ENCODE data around the gene TMEM179. TPM values are rescaled to one million over a fixed set of nuclear protein-coding genes. Genes with fewer than 3 reads are reported as not detected.

TMEM179 gene
- total and polyA plus RNA-seq, 8 donors, result 1.1 to 35.3 (median 3.3) TPM

DNA sequence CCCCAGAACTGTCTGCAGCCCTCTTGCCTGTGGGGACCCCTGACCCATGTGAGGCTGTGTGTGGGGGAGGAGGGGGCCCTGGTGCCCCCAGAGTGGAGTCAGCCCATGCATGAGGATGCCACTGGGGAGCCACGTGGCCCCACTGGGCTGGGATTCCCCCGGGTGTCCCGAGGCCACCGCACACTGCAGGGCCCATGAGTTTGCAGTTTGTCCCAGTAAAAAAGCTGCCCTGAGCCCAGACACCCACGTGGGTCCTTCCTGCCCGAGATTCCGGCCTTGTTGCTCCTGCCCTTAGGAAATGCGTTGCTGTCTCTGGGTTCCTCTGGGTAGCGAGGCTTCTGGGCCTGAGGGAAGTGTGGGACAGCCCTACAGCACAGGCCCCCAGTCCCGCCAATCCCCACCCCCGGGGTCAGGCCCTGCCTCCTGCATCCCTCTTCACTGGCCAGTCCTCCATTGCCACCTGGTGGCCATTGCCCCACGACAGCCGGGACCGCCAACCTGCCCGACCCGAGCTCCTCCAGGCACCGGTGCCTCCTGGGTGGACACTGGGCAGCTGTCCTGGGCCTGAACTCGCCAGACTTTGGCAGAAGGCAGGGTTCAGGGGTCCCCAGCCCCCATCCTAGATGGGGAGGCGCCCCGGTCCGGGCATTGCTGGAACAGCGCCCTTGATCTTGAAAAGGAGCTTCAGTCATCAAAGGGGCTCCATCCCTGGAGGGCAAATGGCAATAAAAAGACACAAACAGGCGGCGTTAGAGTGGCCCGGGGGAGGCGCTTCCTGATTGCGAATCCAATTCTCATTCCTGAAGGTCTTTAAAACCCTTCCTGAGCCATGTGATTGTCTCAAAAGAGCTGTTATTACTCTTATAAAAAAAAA, 40.6 kb downstream of the TMEM179 start:
- no peak for FAIRE-seq
- WGBS, 2 donors, result 4 to 6% methylated on average over 27 of the region's 27 CpGs
- TF ChIP-seq, protein P1, sequence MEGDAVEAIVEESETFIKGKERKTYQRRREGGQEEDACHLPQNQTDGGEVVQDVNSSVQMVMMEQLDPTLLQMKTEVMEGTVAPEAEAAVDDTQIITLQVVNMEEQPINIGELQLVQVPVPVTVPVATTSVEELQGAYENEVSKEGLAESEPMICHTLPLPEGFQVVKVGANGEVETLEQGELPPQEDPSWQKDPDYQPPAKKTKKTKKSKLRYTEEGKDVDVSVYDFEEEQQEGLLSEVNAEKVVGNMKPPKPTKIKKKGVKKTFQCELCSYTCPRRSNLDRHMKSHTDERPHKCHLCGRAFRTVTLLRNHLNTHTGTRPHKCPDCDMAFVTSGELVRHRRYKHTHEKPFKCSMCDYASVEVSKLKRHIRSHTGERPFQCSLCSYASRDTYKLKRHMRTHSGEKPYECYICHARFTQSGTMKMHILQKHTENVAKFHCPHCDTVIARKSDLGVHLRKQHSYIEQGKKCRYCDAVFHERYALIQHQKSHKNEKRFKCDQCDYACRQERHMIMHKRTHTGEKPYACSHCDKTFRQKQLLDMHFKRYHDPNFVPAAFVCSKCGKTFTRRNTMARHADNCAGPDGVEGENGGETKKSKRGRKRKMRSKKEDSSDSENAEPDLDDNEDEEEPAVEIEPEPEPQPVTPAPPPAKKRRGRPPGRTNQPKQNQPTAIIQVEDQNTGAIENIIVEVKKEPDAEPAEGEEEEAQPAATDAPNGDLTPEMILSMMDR (IDR thresholded peaks at IDR 0.05), result peak; percentile 65 to 81 (median 74)
- intact Hi-C loops (cut with DNase I), result loop anchor here in 2 of 3 donors (5.0 to 10.0 kb wide), 2 partner anchors 419 to 427 kb away; partner anchors contain the start of gene KIF26A (in 1 of the 2)
- Histone ChIP-seq H3K36me3 (no peaks in the 10 kb centered on the region), H3K4me1 (no peaks in the 10 kb centered on the region), H3K4me3 (no peak overlapping the region), H3K27ac (no peak overlapping the region), H3K9me3 (no peaks in the 10 kb centered on the region), H3K27me3 (peaks cover 0 to 7% (median 0%) of the 10 kb centered on the region in 4 donors)
- ATAC-seq, result peak; percentile 88 to 97 (median 90)
- DNase-seq, result peak; percentile 57 to 92 (median 78)

DNA sequence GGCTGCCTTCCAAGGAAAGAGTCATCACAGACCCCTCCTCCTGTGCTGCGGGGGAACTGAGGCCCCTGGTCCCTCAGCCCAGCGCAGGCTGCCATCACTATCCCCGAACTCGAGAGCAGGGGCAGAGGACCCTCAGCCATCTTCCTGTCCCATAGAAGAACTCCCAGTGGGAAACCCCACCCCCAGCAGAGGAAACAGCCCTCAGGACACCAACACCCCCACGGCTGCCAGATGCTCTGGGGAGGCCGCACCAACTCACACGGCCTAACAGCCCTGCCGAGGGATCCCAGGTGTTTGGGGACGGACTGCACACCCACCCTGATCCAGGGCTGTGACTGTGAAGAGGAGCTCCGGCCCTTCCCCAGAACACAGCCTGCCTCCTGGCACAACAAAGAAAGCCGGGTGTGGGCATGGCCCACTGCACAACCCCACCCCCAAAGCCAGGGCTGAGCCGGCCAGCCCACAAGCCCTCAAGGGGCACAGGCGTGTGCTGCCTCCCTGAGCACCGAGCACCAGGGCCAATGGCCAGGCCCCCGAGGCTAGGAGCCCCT, 41.3 kb downstream of the TMEM179 start:
- DNase-seq, result peak in 2 of 6 donors; percentile 26 to 64
- TF ChIP-seq, protein P1 (IDR thresholded peaks at IDR 0.05), result no peak
- Histone ChIP-seq H3K36me3 (no peaks in the 10 kb centered on the region), H3K4me3 (no peak overlapping the region), H3K27me3 (peaks cover 0 to 7% (median 0%) of the 10 kb centered on the region in 4 donors), H3K27ac (no peak overlapping the region), H3K4me1 (no peaks in the 10 kb centered on the region), H3K9me3 (no peaks in the 10 kb centered on the region)
- FAIRE-seq, result no peak
- WGBS, 2 donors, result 58 to 66% methylated on average over 14 to 15 of the region's 15 CpGs
- intact Hi-C loops (cut with DNase I), result loop anchor here in 2 of 3 donors (5.0 to 10.0 kb wide), 2 partner anchors 418 to 426 kb away; partner anchors contain the start of gene KIF26A (in 1 of the 2)
- no peak for ATAC-seq

DNA sequence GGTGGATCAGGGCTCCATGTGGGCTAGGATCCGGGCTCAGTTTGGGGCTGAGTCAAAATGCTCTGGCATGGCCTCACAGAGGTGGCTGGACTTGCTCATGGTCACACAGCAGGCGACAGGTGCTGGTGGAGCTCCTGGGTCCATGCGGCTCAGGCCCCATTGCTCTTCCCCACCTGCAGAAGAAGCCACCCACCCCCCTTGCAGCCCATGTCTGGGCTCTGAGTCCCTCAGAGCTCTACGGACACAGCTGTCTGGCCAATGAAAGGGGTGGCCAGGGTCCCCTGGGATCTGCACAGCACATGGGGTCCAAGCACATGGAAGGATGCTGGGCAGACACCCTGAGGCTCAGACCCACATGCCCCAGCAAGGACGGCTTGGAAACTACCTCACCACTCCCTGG, 42.0 kb downstream of the TMEM179 start:
- H3K4me1 ChIP-seq, result no peaks in the 10 kb centered on the region
- DNase-seq, result peak in 2 of 6 donors; percentile 5 to 40
- no peak for FAIRE-seq
- no peak for ATAC-seq
- peaks cover 0 to 7% (median 0%) of the 10 kb centered on the region in 4 donors for H3K27me3 ChIP-seq
- H3K4me3 ChIP-seq, result no peak overlapping the region
- no peak overlapping the region for H3K27ac ChIP-seq
- H3K9me3 ChIP-seq, result no peaks in the 10 kb centered on the region
- intact Hi-C loops (cut with DNase I), result loop anchor here in 2 of 3 donors (5.0 to 10.0 kb wide), 2 partner anchors 418 to 425 kb away; partner anchors contain the start of gene KIF26A (in 1 of the 2)
- H3K36me3 ChIP-seq, result no peaks in the 10 kb centered on the region
- TF ChIP-seq, protein P1 (IDR thresholded peaks at IDR 0.05), result no peak
- 65 to 77% methylated on average over 5 of the region's 5 CpGs for WGBS, 2 donors

DNA sequence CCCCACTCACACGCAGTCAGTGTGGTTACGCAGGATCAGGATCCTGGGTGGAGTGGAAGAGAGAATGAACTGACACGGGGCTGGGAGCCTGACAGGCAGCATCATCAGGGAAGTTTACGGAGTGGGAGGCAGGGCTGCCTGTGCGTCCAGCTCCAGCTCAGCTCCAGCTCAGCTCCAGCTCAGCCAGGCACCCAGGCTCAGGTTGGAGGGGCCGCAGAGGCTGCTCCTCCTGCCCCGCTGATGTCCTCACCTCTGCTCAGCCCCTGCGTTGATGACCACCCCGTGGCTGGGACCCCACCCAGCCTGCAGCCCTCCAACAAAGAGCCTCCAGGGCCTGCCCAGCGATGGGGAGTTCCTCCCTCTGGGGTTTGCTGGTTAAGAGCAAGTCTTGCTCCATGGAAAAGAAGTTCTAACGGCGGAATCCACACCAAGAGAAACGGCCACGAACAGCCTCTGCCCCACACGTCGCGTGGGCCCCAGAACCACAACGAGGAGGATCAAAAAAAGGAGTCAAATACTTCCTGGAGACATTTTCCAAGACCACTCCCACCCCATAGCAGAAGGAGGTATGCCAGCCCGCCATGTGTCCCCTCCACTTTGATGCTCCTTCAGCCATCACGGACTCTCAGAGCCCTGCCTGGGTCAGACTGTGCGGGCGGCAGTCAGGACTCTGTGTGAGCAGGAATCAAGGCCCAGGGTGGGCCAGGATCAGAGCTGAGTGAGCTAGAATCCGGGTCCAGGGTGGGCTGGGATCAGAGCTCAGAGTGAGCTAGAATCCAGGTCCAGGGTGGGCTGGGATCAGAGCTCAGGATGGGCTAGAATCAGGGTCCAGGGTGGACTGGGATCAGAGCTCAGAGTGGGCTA, 42.7 kb downstream of the TMEM179 start:
- TF ChIP-seq, protein P1 (IDR thresholded peaks at IDR 0.05), result no peak
- FAIRE-seq, result no peak
- Histone ChIP-seq H3K36me3 (no peaks in the 10 kb centered on the region), H3K27me3 (peaks cover 0 to 7% (median 0%) of the 10 kb centered on the region in 4 donors), H3K4me1 (no peaks in the 10 kb centered on the region), H3K4me3 (no peak overlapping the region), H3K9me3 (no peaks in the 10 kb centered on the region), H3K27ac (no peak overlapping the region)
- ATAC-seq, result no peak
- WGBS, 2 donors, result 54 to 67% methylated on average over 23 of the region's 23 CpGs
- DNase-seq, result peak in 2 of 6 donors; percentile 10 to 43
- intact Hi-C loops (cut with DNase I), result loop anchor here in 2 of 3 donors (5.0 to 10.0 kb wide), 2 partner anchors 417 to 425 kb away; partner anchors contain the start of gene KIF26A (in 1 of the 2)

Measured in pancreas (tissue), 10 donors.